ENCODE measurements around the gene HCAR3.

- TF ChIP-seq POLR2AphosphoS5 (IDR thresholded peaks at IDR 0.05) (no peak), CTCF (IDR thresholded peaks at IDR 0.05) (no peak), POLR2A (IDR thresholded peaks at IDR 0.05) (no peak)
Observed at GRCh38 chr12:122743895-122744525, 27.4 kb upstream of the HCAR3 start.

All from stomach (tissue), 4 donors.